H1 (cell line): ENCODE results near the gene ELOVL6. TPM values are rescaled to one million over a fixed set of nuclear protein-coding genes. Genes with fewer than 3 reads are reported as not detected.

Experiments used
- BCL11A ChIP-seq, 2 experiments: IDR thresholded peaks; one replicate each; pipeline ENCODE4 v1.6.1; 2011; ENCODE audit warnings: low read depth in 2 of 2, low read length in 2 of 2, mild to moderate bottlenecking in 2 of 2
- CBX8 ChIP-seq: fragments of 300-800, 300-1000 bp; sonication (generic); IDR thresholded peaks from 2 replicates; pipeline ENCODE4 v1.7.1; 2016; ENCODE audit warnings: low read depth, low read length, borderline replicate concordance
- CREB1 ChIP-seq: IDR thresholded peaks from 2 replicates; pipeline ENCODE4 v1.6.1; 2012; ENCODE audit warnings: inconsistent platforms
- GABPA ChIP-seq: IDR thresholded peaks from 2 replicates; pipeline ENCODE4 v1.6.1; 2011; ENCODE audit warnings: mild to moderate bottlenecking, low read length, moderate library complexity, borderline replicate concordance; ENCODE audit not compliant: insufficient read depth
- GTF2F1 ChIP-seq: IDR thresholded peaks from 2 replicates; pipeline ENCODE4 v1.6.1; 2012; ENCODE audit warnings: low read depth, low read length, improper control_type of control experiment, borderline replicate concordance
- RAD21 ChIP-seq, 2 experiments: IDR thresholded peaks in 1 of 2; conservative IDR thresholded peaks in 1 of 2; 2 replicates each; pipeline ENCODE4 v1.6.1; 2011; ENCODE audit warnings: low read depth in 2 of 2, low read length in 2 of 2, improper control_type of control experiment in 1 of 2, inconsistent platforms in 1 of 2, mild to moderate bottlenecking in 1 of 2, moderate library complexity in 1 of 2
- RFX5 ChIP-seq: IDR thresholded peaks from 2 replicates; pipeline ENCODE4 v1.6.1; 2011; ENCODE audit warnings: low read depth, low read length, improper control_type of control experiment, borderline replicate concordance
- YY1 ChIP-seq: IDR thresholded peaks from 2 replicates; pipeline ENCODE4 v1.6.1; 2011; ENCODE audit warnings: low read depth, mild to moderate bottlenecking, low read length
- polyA plus RNA-seq, 7 experiments: library from polyadenylated mRNA; depleted of rRNA in 3 of 7; stranded (reverse) in 5 of 7; unstranded in 2 of 7; fragments of >200 nt in 5 of 7; fragments of 200-250 nt in 2 of 7; gene quantifications; 1 replicate in 5 of 7; 2 replicates in 1 of 7; 4 replicates in 1 of 7; pipeline versions ENCODE4 v1.2.1 to v1.2.3, GENCODE V29; 2011 to 2013; ENCODE audit warnings: missing spikeins in 2 of 7, mixed read lengths in 2 of 7
- total RNA-seq: library from RNA; stranded (reverse); fragmentation: NEBNext Ultra II Directional; extraction: Animal tissue kit (Norgen Biotek cat#: 25700); gene quantifications from 2 replicates; pipeline ENCODE4 v1.2.1, GENCODE V29; 2021
- TF ChIP-seq, protein P1 (sequence below): fragments of 300-600 bp; sonication (generic); IDR thresholded peaks from 2 replicates; pipeline ENCODE4 v1.7.1; 2012; ENCODE audit warnings: low read length, moderate library complexity, mild to moderate bottlenecking, inconsistent platforms; ENCODE audit not compliant: insufficient replicate concordance
- TF ChIP-seq, protein P2 (sequence below): IDR thresholded peaks from 2 replicates; pipeline ENCODE4 v1.6.1; 2012; ENCODE audit warnings: low read length, inconsistent platforms

ELOVL6 gene
- total and polyA plus RNA-seq, 2 of the 8 experiments (the other 6 are each of a cell fraction or from before 2014, with no cell fraction given), result 27.8 to 86.6 TPM

DNA sequence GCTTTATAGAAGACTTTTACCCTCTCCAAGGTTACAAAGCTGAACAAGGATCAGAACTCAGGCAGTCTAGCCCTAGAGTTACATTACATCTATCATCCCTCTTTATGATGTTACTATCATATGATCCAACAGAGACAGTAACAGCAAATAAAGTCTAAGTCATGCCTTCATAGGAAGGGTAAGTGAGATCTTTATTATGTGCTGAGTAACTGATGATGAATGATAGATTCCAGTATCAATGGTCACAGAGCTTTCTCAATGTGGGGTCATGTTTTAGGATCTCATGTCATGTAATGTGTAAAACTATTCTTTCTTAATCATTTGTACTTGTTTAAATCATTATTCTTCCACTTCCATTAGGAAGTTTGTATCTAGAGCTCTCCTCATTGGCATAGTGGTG, 22.8 kb downstream of the ELOVL6 start (continued):
- TF ChIP-seq, protein P1, sequence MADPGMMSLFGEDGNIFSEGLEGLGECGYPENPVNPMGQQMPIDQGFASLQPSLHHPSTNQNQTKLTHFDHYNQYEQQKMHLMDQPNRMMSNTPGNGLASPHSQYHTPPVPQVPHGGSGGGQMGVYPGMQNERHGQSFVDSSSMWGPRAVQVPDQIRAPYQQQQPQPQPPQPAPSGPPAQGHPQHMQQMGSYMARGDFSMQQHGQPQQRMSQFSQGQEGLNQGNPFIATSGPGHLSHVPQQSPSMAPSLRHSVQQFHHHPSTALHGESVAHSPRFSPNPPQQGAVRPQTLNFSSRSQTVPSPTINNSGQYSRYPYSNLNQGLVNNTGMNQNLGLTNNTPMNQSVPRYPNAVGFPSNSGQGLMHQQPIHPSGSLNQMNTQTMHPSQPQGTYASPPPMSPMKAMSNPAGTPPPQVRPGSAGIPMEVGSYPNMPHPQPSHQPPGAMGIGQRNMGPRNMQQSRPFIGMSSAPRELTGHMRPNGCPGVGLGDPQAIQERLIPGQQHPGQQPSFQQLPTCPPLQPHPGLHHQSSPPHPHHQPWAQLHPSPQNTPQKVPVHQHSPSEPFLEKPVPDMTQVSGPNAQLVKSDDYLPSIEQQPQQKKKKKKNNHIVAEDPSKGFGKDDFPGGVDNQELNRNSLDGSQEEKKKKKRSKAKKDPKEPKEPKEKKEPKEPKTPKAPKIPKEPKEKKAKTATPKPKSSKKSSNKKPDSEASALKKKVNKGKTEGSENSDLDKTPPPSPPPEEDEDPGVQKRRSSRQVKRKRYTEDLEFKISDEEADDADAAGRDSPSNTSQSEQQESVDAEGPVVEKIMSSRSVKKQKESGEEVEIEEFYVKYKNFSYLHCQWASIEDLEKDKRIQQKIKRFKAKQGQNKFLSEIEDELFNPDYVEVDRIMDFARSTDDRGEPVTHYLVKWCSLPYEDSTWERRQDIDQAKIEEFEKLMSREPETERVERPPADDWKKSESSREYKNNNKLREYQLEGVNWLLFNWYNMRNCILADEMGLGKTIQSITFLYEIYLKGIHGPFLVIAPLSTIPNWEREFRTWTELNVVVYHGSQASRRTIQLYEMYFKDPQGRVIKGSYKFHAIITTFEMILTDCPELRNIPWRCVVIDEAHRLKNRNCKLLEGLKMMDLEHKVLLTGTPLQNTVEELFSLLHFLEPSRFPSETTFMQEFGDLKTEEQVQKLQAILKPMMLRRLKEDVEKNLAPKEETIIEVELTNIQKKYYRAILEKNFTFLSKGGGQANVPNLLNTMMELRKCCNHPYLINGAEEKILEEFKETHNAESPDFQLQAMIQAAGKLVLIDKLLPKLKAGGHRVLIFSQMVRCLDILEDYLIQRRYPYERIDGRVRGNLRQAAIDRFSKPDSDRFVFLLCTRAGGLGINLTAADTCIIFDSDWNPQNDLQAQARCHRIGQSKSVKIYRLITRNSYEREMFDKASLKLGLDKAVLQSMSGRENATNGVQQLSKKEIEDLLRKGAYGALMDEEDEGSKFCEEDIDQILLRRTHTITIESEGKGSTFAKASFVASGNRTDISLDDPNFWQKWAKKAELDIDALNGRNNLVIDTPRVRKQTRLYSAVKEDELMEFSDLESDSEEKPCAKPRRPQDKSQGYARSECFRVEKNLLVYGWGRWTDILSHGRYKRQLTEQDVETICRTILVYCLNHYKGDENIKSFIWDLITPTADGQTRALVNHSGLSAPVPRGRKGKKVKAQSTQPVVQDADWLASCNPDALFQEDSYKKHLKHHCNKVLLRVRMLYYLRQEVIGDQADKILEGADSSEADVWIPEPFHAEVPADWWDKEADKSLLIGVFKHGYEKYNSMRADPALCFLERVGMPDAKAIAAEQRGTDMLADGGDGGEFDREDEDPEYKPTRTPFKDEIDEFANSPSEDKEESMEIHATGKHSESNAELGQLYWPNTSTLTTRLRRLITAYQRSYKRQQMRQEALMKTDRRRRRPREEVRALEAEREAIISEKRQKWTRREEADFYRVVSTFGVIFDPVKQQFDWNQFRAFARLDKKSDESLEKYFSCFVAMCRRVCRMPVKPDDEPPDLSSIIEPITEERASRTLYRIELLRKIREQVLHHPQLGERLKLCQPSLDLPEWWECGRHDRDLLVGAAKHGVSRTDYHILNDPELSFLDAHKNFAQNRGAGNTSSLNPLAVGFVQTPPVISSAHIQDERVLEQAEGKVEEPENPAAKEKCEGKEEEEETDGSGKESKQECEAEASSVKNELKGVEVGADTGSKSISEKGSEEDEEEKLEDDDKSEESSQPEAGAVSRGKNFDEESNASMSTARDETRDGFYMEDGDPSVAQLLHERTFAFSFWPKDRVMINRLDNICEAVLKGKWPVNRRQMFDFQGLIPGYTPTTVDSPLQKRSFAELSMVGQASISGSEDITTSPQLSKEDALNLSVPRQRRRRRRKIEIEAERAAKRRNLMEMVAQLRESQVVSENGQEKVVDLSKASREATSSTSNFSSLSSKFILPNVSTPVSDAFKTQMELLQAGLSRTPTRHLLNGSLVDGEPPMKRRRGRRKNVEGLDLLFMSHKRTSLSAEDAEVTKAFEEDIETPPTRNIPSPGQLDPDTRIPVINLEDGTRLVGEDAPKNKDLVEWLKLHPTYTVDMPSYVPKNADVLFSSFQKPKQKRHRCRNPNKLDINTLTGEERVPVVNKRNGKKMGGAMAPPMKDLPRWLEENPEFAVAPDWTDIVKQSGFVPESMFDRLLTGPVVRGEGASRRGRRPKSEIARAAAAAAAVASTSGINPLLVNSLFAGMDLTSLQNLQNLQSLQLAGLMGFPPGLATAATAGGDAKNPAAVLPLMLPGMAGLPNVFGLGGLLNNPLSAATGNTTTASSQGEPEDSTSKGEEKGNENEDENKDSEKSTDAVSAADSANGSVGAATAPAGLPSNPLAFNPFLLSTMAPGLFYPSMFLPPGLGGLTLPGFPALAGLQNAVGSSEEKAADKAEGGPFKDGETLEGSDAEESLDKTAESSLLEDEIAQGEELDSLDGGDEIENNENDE, result no peak
- TF ChIP-seq GABPA (no peak), RFX5 (no peak), GTF2F1 (no peak), RAD21 (IDR thresholded peaks at IDR 0.05 in 1 of 2, conservative IDR thresholded peaks at IDR 0.05 in 1 of 2; ENCODE audit: low read depth in 2 of 2, low read length in 2 of 2) (no peak), BCL11A (IDR thresholded peaks at IDR 0.05; ENCODE audit: low read depth in 2 of 2, low read length in 2 of 2) (no peak), CBX8 (no peak), CREB1 (no peak), YY1 (no peak)
- TF ChIP-seq, protein P2, sequence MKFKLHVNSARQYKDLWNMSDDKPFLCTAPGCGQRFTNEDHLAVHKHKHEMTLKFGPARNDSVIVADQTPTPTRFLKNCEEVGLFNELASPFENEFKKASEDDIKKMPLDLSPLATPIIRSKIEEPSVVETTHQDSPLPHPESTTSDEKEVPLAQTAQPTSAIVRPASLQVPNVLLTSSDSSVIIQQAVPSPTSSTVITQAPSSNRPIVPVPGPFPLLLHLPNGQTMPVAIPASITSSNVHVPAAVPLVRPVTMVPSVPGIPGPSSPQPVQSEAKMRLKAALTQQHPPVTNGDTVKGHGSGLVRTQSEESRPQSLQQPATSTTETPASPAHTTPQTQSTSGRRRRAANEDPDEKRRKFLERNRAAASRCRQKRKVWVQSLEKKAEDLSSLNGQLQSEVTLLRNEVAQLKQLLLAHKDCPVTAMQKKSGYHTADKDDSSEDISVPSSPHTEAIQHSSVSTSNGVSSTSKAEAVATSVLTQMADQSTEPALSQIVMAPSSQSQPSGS, result no peak
